Measurements from ENCODE around the gene APLNR. TPM values are rescaled to one million over a fixed set of nuclear protein-coding genes. Genes with fewer than 3 reads are reported as not detected.

APLNR gene
- total RNA-seq, 1 donor from 2014 or later: 1.6 TPM

DNA sequence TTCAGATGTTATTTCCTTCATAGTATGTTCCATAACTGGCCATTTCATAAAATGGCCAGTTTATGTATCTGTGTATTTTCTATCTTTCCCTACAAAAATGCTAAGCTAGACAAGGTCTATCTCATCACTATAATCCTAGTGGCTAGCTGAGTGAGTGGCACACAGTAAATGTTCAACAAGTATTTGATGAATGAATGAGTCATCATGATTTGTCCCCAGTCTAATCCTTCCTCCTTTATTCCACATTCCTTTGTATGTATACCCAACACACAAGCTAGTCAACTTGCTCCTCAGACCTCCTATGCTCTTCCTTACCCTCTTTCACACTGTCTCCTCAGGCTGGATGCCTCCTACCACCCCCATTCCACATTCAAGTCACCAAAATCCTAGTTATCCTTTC, 12.5 kb downstream of the APLNR start:
- Histone ChIP-seq H3K4me3 (no peak overlapping the region), H3K36me3 (no peaks in the 10 kb centered on the region), H3F3A (ENCODE audit: low read depth) (no peaks in the 10 kb centered on the region), H3K4me2 (no peak overlapping the region), H3K4me1 (peaks cover 8% of the 10 kb centered on the region), H3K27me3 (no peaks in the 10 kb centered on the region), H4K20me1 (ENCODE audit: low read depth) (no peaks in the 10 kb centered on the region), H3K79me2 (ENCODE audit: low read depth) (no peaks in the 10 kb centered on the region), H2AFZ (replicated peaks) (no peak overlapping the region), H3K9me3 (ENCODE audit: low read depth) (no peaks in the 10 kb centered on the region), H3K9ac (no peak overlapping the region), H3K27ac (no peak overlapping the region)
- Mint-ChIP-seq H3K9me3 (peaks cover 3% of the 10 kb centered on the region), H3K36me3 (peaks cover 2% of the 10 kb centered on the region), H3K27ac (no peak overlapping the region), H3K4me3 (no peak overlapping the region), H3K4me1 (peaks cover 6% of the 10 kb centered on the region), H3K27me3 (ENCODE audit: insufficient read depth, low read depth) (peaks cover 4% of the 10 kb centered on the region)
- TF ChIP-seq, protein P1, sequence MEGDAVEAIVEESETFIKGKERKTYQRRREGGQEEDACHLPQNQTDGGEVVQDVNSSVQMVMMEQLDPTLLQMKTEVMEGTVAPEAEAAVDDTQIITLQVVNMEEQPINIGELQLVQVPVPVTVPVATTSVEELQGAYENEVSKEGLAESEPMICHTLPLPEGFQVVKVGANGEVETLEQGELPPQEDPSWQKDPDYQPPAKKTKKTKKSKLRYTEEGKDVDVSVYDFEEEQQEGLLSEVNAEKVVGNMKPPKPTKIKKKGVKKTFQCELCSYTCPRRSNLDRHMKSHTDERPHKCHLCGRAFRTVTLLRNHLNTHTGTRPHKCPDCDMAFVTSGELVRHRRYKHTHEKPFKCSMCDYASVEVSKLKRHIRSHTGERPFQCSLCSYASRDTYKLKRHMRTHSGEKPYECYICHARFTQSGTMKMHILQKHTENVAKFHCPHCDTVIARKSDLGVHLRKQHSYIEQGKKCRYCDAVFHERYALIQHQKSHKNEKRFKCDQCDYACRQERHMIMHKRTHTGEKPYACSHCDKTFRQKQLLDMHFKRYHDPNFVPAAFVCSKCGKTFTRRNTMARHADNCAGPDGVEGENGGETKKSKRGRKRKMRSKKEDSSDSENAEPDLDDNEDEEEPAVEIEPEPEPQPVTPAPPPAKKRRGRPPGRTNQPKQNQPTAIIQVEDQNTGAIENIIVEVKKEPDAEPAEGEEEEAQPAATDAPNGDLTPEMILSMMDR (IDR thresholded peaks at IDR 0.05): no peak
- no peak for TF ChIP-seq EZH2phosphoT487 (IDR thresholded peaks at IDR 0.05)
- no peak for TF ChIP-seq EZH2 (IDR thresholded peaks at IDR 0.05)
- no peak for DNase-seq (ENCODE audit: low spot score)

- no peaks in the 10 kb centered on the region for H4K20me1 ChIP-seq (ENCODE audit: low read depth)
- Mint-ChIP-seq H3K36me3 (peaks cover 2% of the 10 kb centered on the region), H3K27me3 (ENCODE audit: insufficient read depth, low read depth) (peaks cover 6% of the 10 kb centered on the region), H3K4me1 (peaks cover 8% of the 10 kb centered on the region), H3K27ac (no peak overlapping the region), H3K9me3 (peaks cover 3% of the 10 kb centered on the region), H3K4me3 (no peak overlapping the region)
- H3K4me2 ChIP-seq: no peak overlapping the region
- H2AFZ ChIP-seq (replicated peaks): no peak overlapping the region
- H3K9me3 ChIP-seq (ENCODE audit: low read depth): no peaks in the 10 kb centered on the region
- no peak overlapping the region for H3K9ac ChIP-seq
- H3K79me2 ChIP-seq (ENCODE audit: low read depth): no peaks in the 10 kb centered on the region
- no peaks in the 10 kb centered on the region for H3K36me3 ChIP-seq
- H3K27ac ChIP-seq: no peak overlapping the region
- H3K27me3 ChIP-seq: no peaks in the 10 kb centered on the region
- no peak overlapping the region for H3K4me3 ChIP-seq
- TF ChIP-seq, protein P1 (IDR thresholded peaks at IDR 0.05): no peak
- TF ChIP-seq EZH2phosphoT487 (IDR thresholded peaks at IDR 0.05) (no peak), EZH2 (IDR thresholded peaks at IDR 0.05) (no peak)
- H3F3A ChIP-seq (ENCODE audit: low read depth): no peaks in the 10 kb centered on the region
- DNase-seq (ENCODE audit: low spot score): no peak
- H3K4me1 ChIP-seq: peaks cover 8% of the 10 kb centered on the region
Observed at GRCh38 chr11:57224128-57224527, 12.9 kb downstream of the APLNR start.

DNA sequence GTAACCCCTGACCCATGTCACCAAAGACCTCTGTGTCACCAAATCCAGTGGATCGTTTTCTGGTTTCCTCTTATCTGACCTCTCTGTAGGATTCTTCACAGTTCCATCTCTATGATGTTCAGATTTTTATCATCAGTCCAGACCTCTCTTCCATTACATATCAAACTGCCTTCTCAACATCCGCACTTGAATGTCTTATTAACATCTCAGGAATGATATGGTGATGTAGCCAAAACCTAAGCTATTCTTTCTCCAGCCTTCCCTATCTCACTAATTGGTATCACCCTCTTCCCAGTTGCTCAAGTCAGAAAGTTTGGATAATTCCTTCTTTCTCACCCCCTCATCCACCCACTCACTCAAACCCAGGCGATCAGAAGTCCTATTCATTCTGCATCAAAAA, 13.4 kb downstream of the APLNR start:
- H3K9me3 ChIP-seq (ENCODE audit: low read depth): no peaks in the 10 kb centered on the region
- no peaks in the 10 kb centered on the region for H3K79me2 ChIP-seq (ENCODE audit: low read depth)
- no peaks in the 10 kb centered on the region for H3K36me3 ChIP-seq
- peaks cover 8% of the 10 kb centered on the region for H3K4me1 Mint-ChIP-seq
- no peaks in the 10 kb centered on the region for H3F3A ChIP-seq (ENCODE audit: low read depth)
- no peaks in the 10 kb centered on the region for H3K27me3 ChIP-seq
- H3K27ac ChIP-seq: no peak overlapping the region
- H3K4me2 ChIP-seq: no peak overlapping the region
- no peak overlapping the region for H3K4me3 ChIP-seq
- peaks cover 6% of the 10 kb centered on the region for H3K27me3 Mint-ChIP-seq (ENCODE audit: insufficient read depth, low read depth)
- no peak overlapping the region for H2AFZ ChIP-seq (replicated peaks)
- H3K27ac Mint-ChIP-seq: no peak overlapping the region
- peaks cover 8% of the 10 kb centered on the region for H3K4me1 ChIP-seq
- H3K4me3 Mint-ChIP-seq: no peak overlapping the region
- DNase-seq (ENCODE audit: low spot score): no peak
- H4K20me1 ChIP-seq (ENCODE audit: low read depth): no peaks in the 10 kb centered on the region
- TF ChIP-seq, protein P1 (IDR thresholded peaks at IDR 0.05): no peak
- TF ChIP-seq EZH2 (IDR thresholded peaks at IDR 0.05) (no peak), EZH2phosphoT487 (IDR thresholded peaks at IDR 0.05) (no peak)
- peaks cover 3% of the 10 kb centered on the region for H3K9me3 Mint-ChIP-seq
- H3K9ac ChIP-seq: no peak overlapping the region
- peaks cover 2% of the 10 kb centered on the region for H3K36me3 Mint-ChIP-seq

All from neural progenitor cell (in vitro differentiated cells).